K562 (cell line): ENCODE measurements around the gene KDM4C.

Source experiments
- ETV6 ChIP-seq, 3 experiments: fragments of 150-350 bp in 1 of 3; sonication (generic) in 1 of 3; formaldehyde crosslinking in 1 of 3; IDR thresholded peaks; 2 replicates each; pipeline versions ENCODE4 v1.6.1 to v1.8.0; 2014 to 2022; ENCODE audit warnings: borderline replicate concordance in 2 of 3, low read depth in 2 of 3, antibody characterized with exemption in 1 of 3, low read length in 1 of 3, mild to moderate bottlenecking in 1 of 3, missing genetic modification reagents in 1 of 3
- JUND ChIP-seq, 2 experiments: IDR thresholded peaks; 2 replicates in 1 of 2; 3 replicates in 1 of 2; pipeline ENCODE4 v1.6.1; 2011; ENCODE audit warnings: borderline replicate concordance in 2 of 2, low read depth in 2 of 2, low read length in 2 of 2, improper control_type of control experiment in 1 of 2, missing biosample characterization in 1 of 2, missing genetic modification characterization in 1 of 2, missing genetic modification reagents in 1 of 2
- KLF10 ChIP-seq: fragments of 250-450 bp; sonication (Bioruptor Pico); IDR thresholded peaks from 2 replicates; pipeline ENCODE4 v1.6.1; 2021; ENCODE audit warnings: matching md5 sums
- NBN ChIP-seq: fragments of 450-650 bp; IDR thresholded peaks from 2 replicates; pipeline ENCODE4 v1.6.1; 2016; ENCODE audit warnings: low read depth, mild to moderate bottlenecking
- NFIC ChIP-seq: fragments of 450-650 bp; IDR thresholded peaks from 2 replicates; pipeline ENCODE4 v1.6.1; 2017; ENCODE audit warnings: mild to moderate bottlenecking, inconsistent platforms
- POLR2A ChIP-seq: fragments of 450-650 bp; conservative IDR thresholded peaks from 2 replicates; pipeline ENCODE4 v1.6.1; 2016
- RAD21 ChIP-seq, 2 experiments: fragments of 250-450 bp in 1 of 2; fragments of 450-650 bp in 1 of 2; sonication (Bioruptor Pico) in 1 of 2; formaldehyde crosslinking in 1 of 2; IDR thresholded peaks in 1 of 2; conservative IDR thresholded peaks in 1 of 2; 2 replicates each; pipeline versions ENCODE4 v1.4.0 to v1.8.0; 2020 to 2022; ENCODE audit warnings: mild to moderate bottlenecking in 2 of 2, moderate library complexity in 1 of 2
- ZNF146 ChIP-seq: IDR thresholded peaks from one replicate; pipeline ENCODE4 v1.6.1; 2018; ENCODE audit warnings: missing compliant biosample characterization; ENCODE audit not compliant: unreplicated experiment
- TF ChIP-seq, protein P1 (sequence below): fragments of 450-650 bp; IDR thresholded peaks from 2 replicates; pipeline ENCODE4 v1.6.1; 2016
- TF ChIP-seq, protein P2 (sequence below): sonication (generic); formaldehyde crosslinking; IDR thresholded peaks from 2 replicates; pipeline ENCODE4 v1.8.1; 2023; ENCODE audit warnings: mild to moderate bottlenecking, missing genetic modification reagents
- TF ChIP-seq, protein P3 (sequence below), 3 experiments: IDR thresholded peaks in 2 of 3; conservative IDR thresholded peaks in 1 of 3; 2 replicates each; pipeline ENCODE4 v1.5.1; 2011 to 2012; ENCODE audit warnings: low read length in 3 of 3, mild to moderate bottlenecking in 3 of 3, control low read depth in 2 of 3, improper control_type of control experiment in 1 of 3, inconsistent platforms in 1 of 3, low read depth in 1 of 3, mixed read lengths in 1 of 3, moderate library complexity in 1 of 3; ENCODE audit not compliant: insufficient read depth in 2 of 3

DNA sequence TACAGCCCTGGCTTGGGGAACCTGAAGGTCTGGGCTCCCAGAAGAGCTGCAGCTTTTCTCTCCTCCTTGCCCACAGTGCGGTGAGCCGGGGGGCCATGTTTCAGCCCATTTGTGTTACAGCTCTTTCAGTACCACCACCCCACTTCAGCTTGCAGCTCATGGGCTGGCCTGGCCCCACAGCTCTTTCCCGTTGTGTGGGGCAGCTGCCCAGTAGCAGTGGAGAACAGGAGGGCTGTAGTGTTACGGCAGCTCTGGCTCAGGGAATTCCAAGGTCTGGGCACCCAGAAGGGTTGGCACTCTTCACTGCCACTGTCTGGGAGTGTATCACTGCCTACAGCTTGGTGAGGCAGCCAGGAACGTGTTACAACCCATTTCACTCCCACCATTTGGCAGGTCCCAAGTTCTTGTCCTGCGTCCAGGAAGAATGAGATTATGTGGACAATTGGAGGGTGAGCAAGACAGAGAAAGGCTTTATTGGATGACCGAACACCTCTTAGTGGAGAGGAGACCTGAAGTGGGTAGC lies 390.5 kb downstream of the KDM4C start:
- TF ChIP-seq, protein P1, sequence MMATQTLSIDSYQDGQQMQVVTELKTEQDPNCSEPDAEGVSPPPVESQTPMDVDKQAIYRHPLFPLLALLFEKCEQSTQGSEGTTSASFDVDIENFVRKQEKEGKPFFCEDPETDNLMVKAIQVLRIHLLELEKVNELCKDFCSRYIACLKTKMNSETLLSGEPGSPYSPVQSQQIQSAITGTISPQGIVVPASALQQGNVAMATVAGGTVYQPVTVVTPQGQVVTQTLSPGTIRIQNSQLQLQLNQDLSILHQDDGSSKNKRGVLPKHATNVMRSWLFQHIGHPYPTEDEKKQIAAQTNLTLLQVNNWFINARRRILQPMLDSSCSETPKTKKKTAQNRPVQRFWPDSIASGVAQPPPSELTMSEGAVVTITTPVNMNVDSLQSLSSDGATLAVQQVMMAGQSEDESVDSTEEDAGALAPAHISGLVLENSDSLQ: no peak
- TF ChIP-seq RAD21 (CRISPR knock-in tag; conservative IDR thresholded peaks at IDR 0.05 in 1 of 2, IDR thresholded peaks at IDR 0.05 in 1 of 2) (no peak), JUND (IDR thresholded peaks at IDR 0.05; ENCODE audit: borderline replicate concordance, low read depth, low read length) (no peak), JUND (tag; IDR thresholded peaks at IDR 0.05; ENCODE audit: borderline replicate concordance, low read depth, low read length) (no peak), NBN (no peak), ETV6 (IDR thresholded peaks at IDR 0.05; ENCODE audit: borderline replicate concordance in 1 of 2, low read depth in 2 of 2, low read length in 1 of 2) (no peak), ETV6 (CRISPR knock-in tag; IDR thresholded peaks at IDR 0.05; ENCODE audit: borderline replicate concordance) (no peak), KLF10 (CRISPR knock-in tag) (no peak), ZNF146 (CRISPR knock-in tag) (no peak), POLR2A (no peak), NFIC (no peak)
- TF ChIP-seq, protein P2, sequence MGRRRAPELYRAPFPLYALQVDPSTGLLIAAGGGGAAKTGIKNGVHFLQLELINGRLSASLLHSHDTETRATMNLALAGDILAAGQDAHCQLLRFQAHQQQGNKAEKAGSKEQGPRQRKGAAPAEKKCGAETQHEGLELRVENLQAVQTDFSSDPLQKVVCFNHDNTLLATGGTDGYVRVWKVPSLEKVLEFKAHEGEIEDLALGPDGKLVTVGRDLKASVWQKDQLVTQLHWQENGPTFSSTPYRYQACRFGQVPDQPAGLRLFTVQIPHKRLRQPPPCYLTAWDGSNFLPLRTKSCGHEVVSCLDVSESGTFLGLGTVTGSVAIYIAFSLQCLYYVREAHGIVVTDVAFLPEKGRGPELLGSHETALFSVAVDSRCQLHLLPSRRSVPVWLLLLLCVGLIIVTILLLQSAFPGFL (CRISPR knock-in tag): no peak
- TF ChIP-seq, protein P3, sequence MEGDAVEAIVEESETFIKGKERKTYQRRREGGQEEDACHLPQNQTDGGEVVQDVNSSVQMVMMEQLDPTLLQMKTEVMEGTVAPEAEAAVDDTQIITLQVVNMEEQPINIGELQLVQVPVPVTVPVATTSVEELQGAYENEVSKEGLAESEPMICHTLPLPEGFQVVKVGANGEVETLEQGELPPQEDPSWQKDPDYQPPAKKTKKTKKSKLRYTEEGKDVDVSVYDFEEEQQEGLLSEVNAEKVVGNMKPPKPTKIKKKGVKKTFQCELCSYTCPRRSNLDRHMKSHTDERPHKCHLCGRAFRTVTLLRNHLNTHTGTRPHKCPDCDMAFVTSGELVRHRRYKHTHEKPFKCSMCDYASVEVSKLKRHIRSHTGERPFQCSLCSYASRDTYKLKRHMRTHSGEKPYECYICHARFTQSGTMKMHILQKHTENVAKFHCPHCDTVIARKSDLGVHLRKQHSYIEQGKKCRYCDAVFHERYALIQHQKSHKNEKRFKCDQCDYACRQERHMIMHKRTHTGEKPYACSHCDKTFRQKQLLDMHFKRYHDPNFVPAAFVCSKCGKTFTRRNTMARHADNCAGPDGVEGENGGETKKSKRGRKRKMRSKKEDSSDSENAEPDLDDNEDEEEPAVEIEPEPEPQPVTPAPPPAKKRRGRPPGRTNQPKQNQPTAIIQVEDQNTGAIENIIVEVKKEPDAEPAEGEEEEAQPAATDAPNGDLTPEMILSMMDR (IDR thresholded peaks at IDR 0.05 in 2 of 3, conservative IDR thresholded peaks at IDR 0.05 in 1 of 3; ENCODE audit: insufficient read depth in 2 of 3, low read depth in 1 of 3, low read length in 3 of 3): no peak
